Neural progenitor cell (in vitro differentiated cells): Measurements from ENCODE around the gene OTOP3. TPM values are rescaled to one million over a fixed set of nuclear protein-coding genes. Genes with fewer than 3 reads are reported as not detected.

Experiments
- DNase-seq: peaks from one replicate; pipeline ENCODE4 v3.0.0-alpha.2; 2016; ENCODE audit warnings: low spot score
- H2AFZ ChIP-seq: fragments of 200-600 bp; sonication (generic); replicated peaks from 2 replicates; pipeline ENCODE4 v1.6.1; 2016; ENCODE audit warnings: antibody characterized with exemption
- H3F3A ChIP-seq: fragments of 200-600 bp; sonication (generic); 2 replicates; pipeline ENCODE4 v1.6.1; 2016; ENCODE audit warnings: antibody characterized with exemption, low read depth
- H3K27ac ChIP-seq: fragments of 200-600 bp; sonication (generic); 2 replicates; pipeline ENCODE4 v1.5.1; 2016; ENCODE audit warnings: mild to moderate bottlenecking
- H3K27me3 ChIP-seq: fragments of 200-600 bp; sonication (generic); 2 replicates; pipeline ENCODE4 v1.6.1; 2016; ENCODE audit warnings: mild to moderate bottlenecking, moderate library complexity
- H3K36me3 ChIP-seq: fragments of 200-600 bp; sonication (generic); 2 replicates; pipeline ENCODE4 v1.5.1; 2016
- H3K4me1 ChIP-seq: fragments of 200-600 bp; sonication (generic); 2 replicates; pipeline ENCODE4 v1.6.1; 2016; ENCODE audit warnings: mixed run types
- H3K4me2 ChIP-seq: fragments of 200-600 bp; sonication (generic); 2 replicates; pipeline ENCODE4 v1.6.1; 2016
- H3K4me3 ChIP-seq: fragments of 200-600 bp; sonication (generic); 2 replicates; pipeline ENCODE4 v1.5.1; 2016
- H3K79me2 ChIP-seq: fragments of 200-600 bp; sonication (generic); 2 replicates; pipeline ENCODE4 v1.6.1; 2016; ENCODE audit warnings: low read depth
- H3K9ac ChIP-seq: fragments of 200-600 bp; sonication (generic); 2 replicates; pipeline ENCODE4 v1.6.1; 2016
- H3K9me3 ChIP-seq: fragments of 200-600 bp; sonication (generic); 2 replicates; pipeline ENCODE4 v1.5.1; 2016; ENCODE audit warnings: low read depth
- H4K20me1 ChIP-seq: fragments of 200-600 bp; sonication (generic); 2 replicates; pipeline ENCODE4 v1.6.1; 2016; ENCODE audit warnings: low read depth
- H3K27ac Mint-ChIP-seq: 3 replicates; pipeline ENCODE4 v1.8.0; 2021; ENCODE audit warnings: mixed read lengths
- H3K27me3 Mint-ChIP-seq: 2 replicates; pipeline ENCODE4 v1.8.0; 2022; ENCODE audit warnings: low read depth, mild to moderate bottlenecking, inconsistent platforms, moderate library complexity, mixed read lengths; ENCODE audit not compliant: insufficient read depth
- H3K36me3 Mint-ChIP-seq: 3 replicates; pipeline ENCODE4 v1.8.0; 2021; ENCODE audit warnings: mixed read lengths
- H3K4me1 Mint-ChIP-seq: 3 replicates; pipeline ENCODE4 v1.8.0; 2021; ENCODE audit warnings: mixed read lengths
- H3K4me3 Mint-ChIP-seq: 3 replicates; pipeline ENCODE4 v1.8.0; 2021; ENCODE audit warnings: mild to moderate bottlenecking, moderate library complexity, mixed read lengths
- H3K9me3 Mint-ChIP-seq: 3 replicates; pipeline ENCODE4 v1.8.0; 2020; ENCODE audit warnings: mixed read lengths
- CTCF ChIP-seq: fragments of 200-600 bp; sonication (generic); IDR thresholded peaks from 2 replicates; pipeline ENCODE4 v1.5.1; 2017; ENCODE audit warnings: antibody characterized with exemption, mild to moderate bottlenecking
- EZH2 ChIP-seq: fragments of 200-600 bp; sonication (generic); IDR thresholded peaks from 2 replicates; pipeline ENCODE4 v1.6.1; 2017; ENCODE audit warnings: antibody characterized with exemption, mild to moderate bottlenecking, moderate library complexity
- EZH2phosphoT487 ChIP-seq: fragments of 200-600 bp; sonication (generic); IDR thresholded peaks from 2 replicates; pipeline ENCODE4 v1.6.1; 2017; ENCODE audit warnings: antibody characterized with exemption
- total RNA-seq: library from RNA; depleted of rRNA; stranded (reverse); fragments of >200 nt; gene quantifications from 2 replicates; pipeline ENCODE4 v1.2.3, GENCODE V29; 2015; ENCODE audit warnings: low replicate concordance

OTOP3 gene
- total RNA-seq, 1 donor from 2014 or later: not detected

GRCh38 chr17:74975943-74976342 lies 40.2 kb downstream of the OTOP3 start:
- no peak for TF ChIP-seq EZH2phosphoT487
- TF ChIP-seq EZH2: no peak
- no peak for TF ChIP-seq CTCF
- no peak overlapping the region for H3K4me2 ChIP-seq
- peaks cover 78% of the 10 kb centered on the region for H3K27me3 ChIP-seq
- H3F3A ChIP-seq: peaks cover 6% of the 10 kb centered on the region
- Mint-ChIP-seq H3K4me1 (peaks cover 9% of the 10 kb centered on the region), H3K27me3 (peaks cover 38% of the 10 kb centered on the region), H3K4me3 (no peak overlapping the region), H3K27ac (no peak overlapping the region), H3K9me3 (no peaks in the 10 kb centered on the region), H3K36me3 (no peaks in the 10 kb centered on the region)
- H3K9ac ChIP-seq: no peak overlapping the region
- no peaks in the 10 kb centered on the region for H3K79me2 ChIP-seq
- H4K20me1 ChIP-seq: no peaks in the 10 kb centered on the region
- no peaks in the 10 kb centered on the region for H3K36me3 ChIP-seq
- no peak overlapping the region for H2AFZ ChIP-seq
- no peaks in the 10 kb centered on the region for H3K9me3 ChIP-seq
- DNase-seq: no peak
- no peaks in the 10 kb centered on the region for H3K4me1 ChIP-seq
- H3K27ac ChIP-seq: no peak overlapping the region
- no peak overlapping the region for H3K4me3 ChIP-seq

- H3K27me3 ChIP-seq: peaks cover 60% of the 10 kb centered on the region
- H3K36me3 ChIP-seq: no peaks in the 10 kb centered on the region
- peaks cover 35% of the 10 kb centered on the region for H3K27me3 Mint-ChIP-seq
- H3K9me3 ChIP-seq: no peaks in the 10 kb centered on the region
- H3K27ac ChIP-seq: no peak overlapping the region
- no peak overlapping the region for H2AFZ ChIP-seq
- H3K4me3 Mint-ChIP-seq: no peak overlapping the region
- DNase-seq: no peak
- H3K79me2 ChIP-seq: no peaks in the 10 kb centered on the region
- H3F3A ChIP-seq: peaks cover 15% of the 10 kb centered on the region
- H3K27ac Mint-ChIP-seq: no peak overlapping the region
- no peak overlapping the region for H3K4me3 ChIP-seq
- no peak overlapping the region for H3K9ac ChIP-seq
- no peak overlapping the region for H3K4me2 ChIP-seq
- H3K4me1 Mint-ChIP-seq: peaks cover 16% of the 10 kb centered on the region
- TF ChIP-seq EZH2phosphoT487 (no peak), CTCF (no peak), EZH2 (no peak)
- peaks cover 3% of the 10 kb centered on the region for H3K4me1 ChIP-seq
- H3K9me3 Mint-ChIP-seq: no peaks in the 10 kb centered on the region
- no peaks in the 10 kb centered on the region for H4K20me1 ChIP-seq
- no peaks in the 10 kb centered on the region for H3K36me3 Mint-ChIP-seq
Measured at GRCh38 chr17:74977802-74978201, 42.1 kb downstream of the OTOP3 start.

GRCh38 chr17:74978240-74978639 lies 42.5 kb downstream of the OTOP3 start:
- Histone ChIP-seq H3K9me3 (no peaks in the 10 kb centered on the region), H3K4me2 (no peak overlapping the region), H3K36me3 (no peaks in the 10 kb centered on the region), H2AFZ (no peak overlapping the region), H3K4me3 (no peak overlapping the region), H3K27me3 (peaks cover 56% of the 10 kb centered on the region), H3K79me2 (no peaks in the 10 kb centered on the region), H3K9ac (no peak overlapping the region), H3K27ac (no peak overlapping the region), H3F3A (peaks cover 10% of the 10 kb centered on the region), H3K4me1 (peaks cover 3% of the 10 kb centered on the region), H4K20me1 (no peaks in the 10 kb centered on the region)
- peaks cover 12% of the 10 kb centered on the region for H3K4me1 Mint-ChIP-seq
- H3K4me3 Mint-ChIP-seq: no peak overlapping the region
- no peaks in the 10 kb centered on the region for H3K36me3 Mint-ChIP-seq
- peaks cover 31% of the 10 kb centered on the region for H3K27me3 Mint-ChIP-seq
- no peak overlapping the region for H3K27ac Mint-ChIP-seq
- H3K9me3 Mint-ChIP-seq: no peaks in the 10 kb centered on the region
- TF ChIP-seq EZH2 (no peak), EZH2phosphoT487 (no peak), CTCF (no peak)
- DNase-seq: no peak
